Ishikawa (cell line): Measurements from ENCODE around the gene NKX6-1.

Experiments used
- EGR1 ChIP-seq: IDR thresholded peaks from 2 replicates; pipeline ENCODE4 v1.6.1; 2012
- EP300 ChIP-seq: IDR thresholded peaks from 2 replicates; pipeline ENCODE4 v1.6.1; 2012; ENCODE audit warnings: borderline replicate concordance
- FOXM1 ChIP-seq: IDR thresholded peaks from 2 replicates; pipeline ENCODE4 v1.6.1; 2012; ENCODE audit warnings: low read depth, borderline replicate concordance
- MAX ChIP-seq: IDR thresholded peaks from 2 replicates; pipeline ENCODE4 v1.6.1; 2012
- REST ChIP-seq: IDR thresholded peaks from 2 replicates; pipeline ENCODE4 v1.6.1; 2012; ENCODE audit warnings: low read depth, mild to moderate bottlenecking
- TAF1 ChIP-seq: IDR thresholded peaks from 2 replicates; pipeline ENCODE4 v1.6.1; 2012; ENCODE audit warnings: low read depth, mild to moderate bottlenecking
- TCF12 ChIP-seq: IDR thresholded peaks from 2 replicates; pipeline ENCODE4 v1.6.1; 2012; ENCODE audit warnings: low read depth
- YY1 ChIP-seq: IDR thresholded peaks from 2 replicates; pipeline ENCODE4 v1.6.1; 2012; ENCODE audit warnings: low read depth
- ZBTB7A ChIP-seq: IDR thresholded peaks from 2 replicates; pipeline ENCODE4 v1.6.1; 2012; ENCODE audit warnings: low read depth

- no peak for TF ChIP-seq TAF1
- TF ChIP-seq MAX = no peak
- TF ChIP-seq EP300 = no peak
- TF ChIP-seq REST = no peak
- no peak for TF ChIP-seq YY1
- TF ChIP-seq EGR1 = no peak
- no peak for TF ChIP-seq TCF12
- TF ChIP-seq FOXM1 = no peak
- TF ChIP-seq ZBTB7A = no peak
Measured at GRCh38 chr4:84496706-84497503, 2.2 kb downstream of the NKX6-1 start.
